NCI-H748 (cell line): Measurements from ENCODE around the gene RAI14.
A peak's percentile ranks its signal among the peaks of the same experiment; 100 is the strongest.

Experiments used
- DNase-seq: peaks from one replicate; lab custom pipeline; 2025; ENCODE audit not compliant: unreplicated experiment; lab: John Stamatoyannopoulos, UW

RAI14 gene

DNA sequence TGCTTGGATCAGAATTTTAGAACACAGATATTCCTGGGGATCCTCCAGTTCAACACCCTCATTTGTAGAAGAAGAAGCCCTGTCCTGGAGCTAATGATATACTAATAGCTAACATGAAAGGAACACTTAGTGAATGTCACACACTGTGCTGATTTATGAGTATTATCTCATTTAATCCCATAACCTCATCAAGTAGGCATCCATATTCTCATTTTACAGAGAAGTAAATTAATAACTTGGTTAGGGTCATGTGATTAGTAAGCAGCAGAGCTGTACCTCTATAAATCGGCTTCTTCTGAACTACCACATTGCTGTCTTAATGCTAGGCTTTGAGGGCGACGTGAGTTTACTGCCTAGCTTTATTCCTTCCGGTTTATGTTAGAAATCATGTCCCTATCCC, 188.9 kb downstream of the RAI14 start:
- no peak for DNase-seq

DNA sequence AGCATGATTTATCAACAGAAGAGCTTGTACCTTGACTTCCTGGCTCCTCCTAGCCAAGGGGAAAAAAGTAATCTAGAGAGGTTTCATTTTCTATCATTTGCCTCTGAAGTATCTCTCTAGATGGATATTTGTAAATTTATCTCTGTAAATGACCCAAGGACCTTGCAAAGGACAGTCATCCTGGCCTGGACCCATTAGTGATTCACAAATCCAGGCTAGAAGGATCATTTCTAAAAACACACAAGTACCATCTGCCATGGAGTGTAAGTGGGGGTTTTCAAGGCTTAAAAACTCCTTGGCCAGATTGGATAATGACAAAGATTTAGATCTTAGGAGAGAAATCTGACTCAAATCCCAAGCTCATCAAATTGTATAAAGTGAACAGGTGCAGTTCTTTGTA, 190.9 kb downstream of the RAI14 start:
- DNase-seq: no peak

DNA sequence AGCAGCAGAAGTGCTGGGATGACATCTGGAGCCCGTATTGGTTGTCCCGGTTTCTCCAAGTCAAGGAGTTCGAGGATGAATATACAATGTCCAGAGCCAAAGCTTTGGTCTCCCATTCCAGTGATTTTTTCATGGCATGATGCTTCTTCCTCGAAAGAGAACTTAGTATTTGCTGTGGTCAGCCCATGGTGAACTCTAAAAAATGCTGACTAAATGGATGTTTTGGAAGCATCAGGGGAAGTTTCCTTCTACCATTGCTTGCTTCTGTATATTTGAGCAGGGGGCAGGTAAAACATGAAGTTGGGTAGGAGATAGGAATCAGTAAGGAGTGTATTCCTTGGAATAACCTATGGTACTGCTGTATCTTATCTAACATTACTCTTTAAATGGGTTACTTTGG, 191.4 kb downstream of the RAI14 start:
- no peak for DNase-seq

DNA sequence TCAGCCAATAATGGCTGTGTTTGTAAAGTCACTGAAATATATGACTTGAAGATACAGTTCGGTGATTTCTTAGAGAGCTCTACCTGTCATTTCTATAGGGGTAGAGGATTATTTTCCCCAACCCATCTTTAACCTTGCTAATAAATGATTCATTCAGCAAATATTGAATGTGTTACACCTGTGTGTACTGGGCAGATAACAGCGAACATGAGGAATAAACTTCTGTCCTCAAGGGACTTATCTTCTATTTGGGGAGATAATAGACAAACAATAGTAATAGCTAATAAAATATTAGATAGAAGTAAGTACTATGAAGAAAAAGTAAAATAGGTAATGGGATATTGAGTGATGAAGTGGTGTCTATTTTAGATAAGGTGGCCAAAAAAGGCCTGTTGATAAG, 192.1 kb downstream of the RAI14 start:
- DNase-seq: no peak

DNA sequence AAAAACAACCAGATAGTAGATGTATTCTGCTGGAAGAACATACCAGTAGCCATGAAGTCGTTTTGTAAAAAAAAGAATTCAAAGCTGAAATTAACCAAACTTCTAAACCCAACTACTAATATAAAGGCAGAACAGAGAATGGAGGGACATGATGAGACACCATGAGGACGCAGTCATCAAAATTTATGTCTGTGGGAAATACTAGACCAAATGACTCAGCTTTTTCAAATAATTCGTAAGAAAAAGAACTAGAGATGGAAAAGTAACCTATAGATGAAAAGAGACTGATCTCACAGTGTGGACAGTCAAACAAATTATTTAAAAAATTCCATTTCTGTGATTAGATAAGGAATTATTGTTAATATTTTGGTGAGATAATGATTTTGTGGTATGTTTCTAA, 193.1 kb downstream of the RAI14 start:
- no peak for DNase-seq

DNA sequence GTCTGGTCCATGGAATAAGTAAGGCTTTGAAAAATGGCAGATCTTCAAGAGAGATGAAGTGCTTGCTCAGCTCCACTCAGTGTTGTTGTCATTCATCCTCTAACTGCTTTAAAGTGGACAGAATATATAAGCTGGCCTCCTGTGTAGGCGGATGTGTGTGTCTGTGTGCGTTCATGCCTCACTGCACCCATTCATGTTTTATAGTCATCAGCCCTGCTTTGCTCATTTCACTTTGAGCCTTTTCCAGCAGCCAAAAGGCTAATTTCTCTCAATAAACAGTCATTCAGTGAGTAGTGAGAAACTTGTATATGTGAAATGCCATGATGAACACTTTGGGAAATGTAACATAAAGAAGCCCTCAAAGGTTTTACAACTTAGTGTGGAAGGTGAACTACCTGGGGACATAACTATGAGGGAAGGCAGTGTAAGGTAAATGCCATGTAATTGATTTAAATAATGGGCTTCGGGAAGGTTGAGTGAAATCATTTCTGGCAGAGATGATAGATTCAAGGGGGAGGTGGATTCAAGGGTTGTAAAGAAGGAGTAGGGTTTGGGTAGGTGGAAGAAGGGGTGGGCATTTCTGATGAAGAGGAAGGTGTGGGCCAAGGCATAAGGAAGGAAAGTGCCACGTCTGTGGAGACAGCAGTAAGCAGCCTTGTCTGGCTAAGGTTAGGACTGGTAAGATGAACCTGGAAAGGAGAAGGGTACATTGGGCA, 198.5 kb downstream of the RAI14 start:
- DNase-seq: peak; percentile 99

DNA sequence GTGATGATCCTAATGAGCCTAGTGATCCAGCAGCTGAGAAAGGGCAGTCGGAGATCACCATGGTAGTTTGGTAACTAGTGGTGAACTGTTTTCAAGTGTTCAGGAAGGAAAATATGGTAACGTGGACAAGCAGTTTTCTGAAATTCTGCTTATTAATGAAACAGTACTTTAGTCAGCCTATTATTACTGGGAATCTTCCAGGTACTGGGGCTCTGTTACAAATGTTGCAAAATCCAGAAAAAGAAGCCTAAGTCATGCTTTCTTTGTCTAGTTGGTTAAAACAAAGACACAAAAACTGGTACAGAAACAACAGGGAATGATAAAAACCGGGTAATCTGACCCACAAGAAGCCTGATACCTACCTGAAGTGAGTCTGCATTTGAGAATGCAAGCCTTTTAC, 201.0 kb downstream of the RAI14 start:
- no peak for DNase-seq

DNA sequence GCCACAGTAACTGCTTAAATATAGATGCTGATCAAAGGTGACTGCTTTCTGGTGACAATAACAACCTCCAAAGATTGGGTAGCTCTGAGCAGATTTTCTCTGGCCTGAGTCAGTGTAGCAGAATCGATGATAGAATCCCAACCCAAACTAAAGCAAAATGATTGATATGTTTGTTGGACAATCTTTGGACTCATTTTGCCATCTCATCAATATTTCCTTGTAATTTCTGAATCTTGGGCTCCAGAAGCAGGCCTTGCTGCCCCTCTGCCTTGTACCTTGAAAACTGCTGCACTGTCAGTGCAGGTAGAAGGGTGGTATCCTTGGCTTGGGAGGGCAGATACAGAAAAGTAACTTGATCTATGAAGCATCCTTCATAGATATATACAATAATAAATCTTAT, 201.8 kb downstream of the RAI14 start:
- no peak for DNase-seq

DNA sequence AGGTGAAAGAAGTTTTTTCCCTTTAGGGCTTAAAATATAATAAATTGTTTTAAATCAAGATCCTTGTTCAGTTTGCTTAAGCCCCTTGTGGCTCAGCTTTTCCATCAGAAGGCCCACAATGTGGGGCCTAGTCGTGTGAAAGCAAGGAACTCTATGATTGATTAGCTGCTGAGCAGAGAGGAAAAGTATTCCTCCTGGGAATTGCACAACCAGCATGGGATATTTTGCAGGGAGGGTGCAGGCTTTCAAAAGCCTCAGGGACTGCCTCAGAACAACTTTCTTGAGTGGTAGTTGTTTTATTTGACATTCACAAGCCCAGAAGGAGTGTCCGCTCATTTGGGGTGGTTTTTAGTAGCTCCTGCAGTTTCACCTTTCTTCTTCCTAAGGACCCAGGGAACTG, 202.7 kb downstream of the RAI14 start:
- no peak for DNase-seq

DNA sequence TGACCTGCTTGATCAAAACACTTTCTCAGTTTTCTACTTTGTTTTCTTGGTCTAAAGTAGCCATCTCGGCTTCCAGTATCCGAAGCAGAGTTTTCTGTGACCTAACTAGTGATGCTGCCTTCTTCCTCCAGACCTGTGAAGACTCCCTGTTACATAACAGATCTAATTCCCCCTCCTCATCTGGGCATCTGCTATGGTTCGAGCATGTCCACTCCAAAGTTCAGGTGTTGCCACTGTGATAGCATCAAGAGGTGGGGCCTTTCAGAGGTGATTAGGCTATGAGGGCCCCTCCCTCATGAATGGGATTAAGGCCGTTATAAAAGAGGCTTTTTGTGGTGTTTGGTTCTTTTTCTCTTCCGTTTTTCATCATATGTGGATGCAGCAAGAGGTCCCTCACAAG, 203.1 kb downstream of the RAI14 start:
- DNase-seq: no peak

DNA sequence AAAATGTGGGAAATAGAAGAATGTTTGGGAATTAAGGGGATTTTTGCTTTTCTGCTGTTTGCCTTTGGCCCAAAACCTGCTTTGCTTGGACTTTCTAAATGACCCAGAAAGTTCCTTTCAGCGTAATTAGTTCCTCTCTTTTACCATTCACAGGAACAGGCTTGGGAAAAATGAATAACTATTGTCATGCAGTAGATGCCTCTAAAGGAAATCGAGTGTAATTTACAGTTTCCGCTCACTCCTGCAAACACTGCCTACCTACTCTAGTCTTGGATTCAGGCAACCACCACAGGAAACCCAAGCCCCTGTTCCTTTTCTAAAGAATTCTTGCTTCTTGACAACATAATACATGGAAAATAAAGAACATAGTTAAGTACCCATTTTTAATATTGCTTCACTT, 207.8 kb downstream of the RAI14 start:
- DNase-seq: no peak

DNA sequence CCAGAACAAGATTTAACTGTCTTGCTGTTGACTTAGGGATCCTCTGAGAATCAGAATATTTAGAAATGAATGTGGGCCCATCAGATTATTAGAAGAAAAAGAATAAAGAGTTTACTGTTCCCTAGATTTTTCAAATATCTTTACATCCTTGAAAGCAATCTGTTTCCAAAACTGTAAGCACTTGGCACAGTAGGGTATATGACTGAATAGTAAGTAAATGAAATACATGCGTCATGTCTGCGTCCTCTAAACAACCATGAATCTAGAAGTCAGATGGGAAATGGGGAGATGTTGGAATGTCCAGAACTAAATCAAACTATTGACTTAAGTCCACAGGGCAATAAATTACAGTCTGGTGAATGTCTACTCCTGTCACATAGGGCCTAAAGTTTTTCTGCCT, 209.0 kb downstream of the RAI14 start:
- DNase-seq: no peak

DNA sequence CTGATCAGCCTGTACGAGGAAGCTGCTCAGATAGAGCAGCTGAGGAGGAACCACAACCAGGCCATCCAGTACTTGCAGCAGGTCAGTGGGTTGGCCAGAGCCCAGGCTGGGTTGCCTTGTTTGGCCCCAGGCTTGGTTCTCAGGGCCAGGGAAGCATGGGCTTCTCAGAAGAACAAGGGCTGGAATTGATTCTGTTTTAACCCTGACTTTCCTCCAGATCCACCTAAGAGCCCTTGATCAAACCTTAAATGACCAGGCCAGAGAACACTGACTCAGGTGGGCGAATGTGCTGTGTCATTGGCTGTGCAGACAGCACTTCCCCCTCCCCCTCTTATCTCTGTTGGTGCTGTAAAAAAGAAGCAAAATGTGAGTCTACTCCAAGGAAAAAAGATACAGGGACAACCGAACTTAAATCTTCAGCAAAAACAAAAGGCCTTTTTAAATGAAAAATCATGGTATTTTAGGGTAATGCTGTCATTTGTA, 210.9 kb downstream of the RAI14 start:
- no peak for DNase-seq

DNA sequence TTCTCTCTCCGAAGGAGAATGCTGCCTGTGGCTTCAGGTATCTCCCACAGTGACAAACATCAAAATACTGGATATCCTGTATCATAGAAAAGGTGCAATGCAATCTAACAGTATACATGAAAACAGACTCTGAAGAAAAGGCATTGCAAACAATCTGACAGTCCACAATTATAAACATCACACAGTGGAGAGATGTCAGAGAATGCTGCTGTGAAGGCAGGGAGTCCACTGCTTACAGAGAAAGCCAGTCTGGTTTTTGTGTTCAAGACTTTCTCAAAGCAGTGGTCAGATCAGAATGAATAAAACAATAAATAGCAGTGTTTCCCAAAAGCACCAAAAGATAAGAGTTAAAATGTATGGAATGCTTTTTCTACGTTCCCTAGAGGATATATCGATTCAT, 211.5 kb downstream of the RAI14 start:
- DNase-seq: no peak

DNA sequence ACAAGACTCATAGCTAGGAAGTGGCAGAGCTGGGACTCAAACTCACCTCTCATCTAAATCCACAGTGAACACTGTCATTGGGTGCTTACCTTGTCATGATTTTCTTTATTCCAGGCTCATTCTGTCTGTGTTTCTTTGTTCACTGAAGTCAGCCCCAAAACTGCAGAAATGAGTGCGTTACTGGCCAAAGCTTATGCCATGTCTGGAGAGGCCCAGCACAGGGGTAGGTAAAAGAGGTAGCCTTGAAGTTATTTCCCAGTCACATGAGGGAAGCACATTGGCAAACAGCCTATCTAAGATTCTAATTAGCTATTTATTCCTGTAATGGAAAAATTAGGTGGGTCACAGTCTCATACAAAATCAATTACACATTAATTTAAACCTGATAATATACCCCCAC, 212.7 kb downstream of the RAI14 start:
- DNase-seq: no peak

DNA sequence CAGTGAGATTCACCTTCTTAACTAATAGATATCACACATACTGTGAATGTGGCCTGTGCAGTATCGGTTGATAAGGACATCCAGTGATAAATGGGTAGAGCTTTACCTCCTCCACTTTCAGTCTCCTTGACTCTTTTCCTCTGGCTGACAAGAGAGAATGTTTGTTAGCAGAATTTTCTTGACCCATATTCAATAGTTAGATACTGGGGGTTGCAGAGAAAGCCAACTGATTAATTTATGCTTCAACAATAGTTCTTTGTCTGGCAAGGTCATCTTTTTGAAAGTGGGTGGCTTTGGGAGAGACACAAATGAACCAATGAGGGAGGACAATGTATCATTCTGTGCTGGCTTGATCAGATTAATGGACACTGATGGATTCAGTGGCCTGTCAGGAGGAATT, 213.1 kb downstream of the RAI14 start:
- DNase-seq: no peak

DNA sequence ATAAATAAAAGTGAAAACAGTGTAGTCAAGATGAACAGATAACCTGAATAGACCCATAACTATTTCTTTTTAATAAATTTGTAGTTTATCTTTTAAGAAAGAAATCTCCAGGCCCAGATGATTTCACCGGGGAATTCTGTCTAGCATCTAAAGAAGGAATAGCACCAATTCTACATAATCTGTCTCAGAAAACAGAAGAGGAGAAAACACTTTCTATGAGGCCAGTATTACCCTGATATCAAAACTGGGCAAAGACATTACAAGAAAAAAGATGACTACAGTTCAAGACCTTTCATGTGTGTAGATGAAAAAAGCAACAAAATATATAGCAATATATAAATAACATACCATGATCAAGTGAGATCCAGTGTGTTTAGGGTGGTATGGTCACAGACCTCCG, 214.3 kb downstream of the RAI14 start:
- no peak for DNase-seq

DNA sequence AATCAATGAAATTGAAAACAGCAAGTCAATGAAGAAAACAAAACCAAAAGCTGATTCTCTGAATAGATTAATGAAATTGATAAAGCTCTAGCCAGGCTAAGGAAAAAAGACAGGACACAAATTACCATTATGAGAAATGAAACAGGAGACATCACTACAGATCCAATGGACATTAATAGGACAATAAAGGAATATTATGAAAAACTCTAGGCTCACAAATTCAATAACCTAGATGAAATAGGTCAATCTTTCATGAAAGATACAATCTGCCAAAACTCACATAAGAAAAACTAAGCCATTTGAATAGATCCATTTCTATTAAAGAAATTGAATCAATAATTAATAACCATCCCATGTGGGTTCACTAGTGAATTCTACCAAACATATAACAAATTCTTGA, 220.1 kb downstream of the RAI14 start:
- no peak for DNase-seq

DNA sequence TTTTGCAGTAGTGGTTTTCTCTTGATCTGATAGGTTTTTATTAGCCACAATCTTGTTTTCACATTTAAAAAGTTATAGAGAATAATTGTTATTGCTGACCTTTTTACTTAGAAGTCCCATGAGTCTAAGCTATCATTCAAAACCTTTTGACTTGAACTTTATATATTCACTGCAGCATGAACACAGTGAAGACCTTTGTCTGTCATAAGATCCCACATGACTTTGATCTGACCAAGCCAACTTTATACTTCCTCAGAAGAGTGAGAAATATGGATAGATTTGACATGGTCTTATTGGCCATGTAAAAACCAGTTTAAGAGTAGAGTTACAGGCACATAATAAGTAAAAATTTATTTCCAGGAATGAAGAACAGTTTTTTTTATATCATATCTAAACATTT, 225.1 kb downstream of the RAI14 start:
- no peak for DNase-seq
